ENCODE measurements around the gene CFAP221. TPM values are rescaled to one million over a fixed set of nuclear protein-coding genes. Genes with fewer than 3 reads are reported as not detected.
"Not testable (repeated sequence)": the region's sequence is repeated elsewhere in the genome, so short reads cannot be mapped to it uniquely, and the experiment has no call there.

Gene CFAP221
- total RNA-seq, 3 donors from 2014 or later, result 0.98 to 3.5 TPM; not detected in 1

- TF ChIP-seq CTCF (IDR thresholded peaks at IDR 0.05) (no peak), POLR2A (IDR thresholded peaks at IDR 0.05) (no peak), POLR2AphosphoS5 (IDR thresholded peaks at IDR 0.05) (no peak)
- DNase-seq (ENCODE audit: low spot score in 2 of 2), result no peak
- Histone ChIP-seq H3K4me1 (no peaks in the 10 kb centered on the region), H3K36me3 (no peaks in the 10 kb centered on the region), H3K27ac (no peak overlapping the region), H3K4me3 (no peak overlapping the region), H3K9me3 (no peaks in the 10 kb centered on the region), H3K27me3 (peaks cover 0 to 3% of the 10 kb centered on the region in 2 donors)
- intact Hi-C loops (cut with DNase I; ENCODE audit: low total_unique reads), result no loop called here
Observed at GRCh38 chr2:119605096-119605495, 60.8 kb downstream of the CFAP221 start.

GRCh38 chr2:119606674-119607073 is 62.4 kb downstream of the CFAP221 start:
- intact Hi-C loops (cut with DNase I; ENCODE audit: low total_unique reads), result no loop called here
- H3K4me3 ChIP-seq, result no peak overlapping the region
- H3K36me3 ChIP-seq, result no peaks in the 10 kb centered on the region
- H3K27ac ChIP-seq, result no peak overlapping the region
- DNase-seq (ENCODE audit: low spot score in 2 of 2), result no peak
- H3K27me3 ChIP-seq, result peaks cover 0 to 3% of the 10 kb centered on the region in 2 donors
- H3K4me1 ChIP-seq, result no peaks in the 10 kb centered on the region
- H3K9me3 ChIP-seq, result no peaks in the 10 kb centered on the region
- TF ChIP-seq POLR2AphosphoS5 (IDR thresholded peaks at IDR 0.05), result no peak
- no peak for TF ChIP-seq CTCF (IDR thresholded peaks at IDR 0.05)
- TF ChIP-seq POLR2A (IDR thresholded peaks at IDR 0.05), result no peak

GRCh38 chr2:119608553-119608952 is 64.3 kb downstream of the CFAP221 start:
- Histone ChIP-seq H3K27me3 (peaks cover 0 to 3% of the 10 kb centered on the region in 2 donors), H3K4me1 (no peaks in the 10 kb centered on the region), H3K36me3 (no peaks in the 10 kb centered on the region), H3K9me3 (peaks cover 8% of the 10 kb centered on the region in 2 donors), H3K4me3 (no peak overlapping the region), H3K27ac (no peak overlapping the region)
- TF ChIP-seq CTCF (IDR thresholded peaks at IDR 0.05), result no peak
- no peak for TF ChIP-seq POLR2AphosphoS5 (IDR thresholded peaks at IDR 0.05)
- no peak for TF ChIP-seq POLR2A (IDR thresholded peaks at IDR 0.05)
- no peak for DNase-seq (ENCODE audit: low spot score in 2 of 2)
- intact Hi-C loops (cut with DNase I; ENCODE audit: low total_unique reads), result no loop called here

- Histone ChIP-seq H3K36me3 (no peaks in the 10 kb centered on the region), H3K4me3 (no peak overlapping the region)
- no peak for TF ChIP-seq CTCF (IDR thresholded peaks at IDR 0.05)
- TF ChIP-seq POLR2A (IDR thresholded peaks at IDR 0.05), result no peak
- TF ChIP-seq POLR2AphosphoS5 (IDR thresholded peaks at IDR 0.05), result no peak
Observed at GRCh38 chr2:119609337-119609736, 65.1 kb downstream of the CFAP221 start.

GRCh38 chr2:119614140-119614539 is 69.9 kb downstream of the CFAP221 start:
- H3K27me3 ChIP-seq; H3K4me1 ChIP-seq; intact Hi-C loops (cut with DNase I; ENCODE audit: low total_unique reads); DNase-seq (ENCODE audit: low spot score in 2 of 2); H3K4me3 ChIP-seq; H3K27ac ChIP-seq; H3K36me3 ChIP-seq: not testable (repeated sequence)
- peaks cover 23 to 26% of the 10 kb centered on the region in 2 donors for H3K9me3 ChIP-seq

More at GRCh38 chr2:119609337-119609736, 65.1 kb downstream of the CFAP221 start:
- Histone ChIP-seq H3K27ac (no peak overlapping the region), H3K4me1 (no peaks in the 10 kb centered on the region), H3K27me3 (peaks cover 0 to 3% of the 10 kb centered on the region in 2 donors), H3K9me3 (peaks cover 15 to 16% of the 10 kb centered on the region in 2 donors)
- no peak for DNase-seq (ENCODE audit: low spot score in 2 of 2)
- intact Hi-C loops (cut with DNase I; ENCODE audit: low total_unique reads), result no loop called here

GRCh38 chr2:119616421-119616820 is 72.2 kb downstream of the CFAP221 start:
- intact Hi-C loops (cut with DNase I; ENCODE audit: low total_unique reads), result no loop called here
- Histone ChIP-seq H3K27me3 (peaks cover 0 to 3% of the 10 kb centered on the region in 2 donors), H3K4me1 (no peaks in the 10 kb centered on the region), H3K36me3 (no peaks in the 10 kb centered on the region), H3K9me3 (peaks cover 23 to 26% of the 10 kb centered on the region in 2 donors), H3K27ac (no peak overlapping the region), H3K4me3 (no peak overlapping the region)
- TF ChIP-seq CTCF (IDR thresholded peaks at IDR 0.05) (no peak), POLR2A (IDR thresholded peaks at IDR 0.05) (no peak), POLR2AphosphoS5 (IDR thresholded peaks at IDR 0.05) (no peak)
- DNase-seq (ENCODE audit: low spot score in 2 of 2), result no peak
